GM12878 (cell line): ENCODE results near the gene ADD1. TPM values are rescaled to one million over a fixed set of nuclear protein-coding genes. Genes with fewer than 3 reads are reported as not detected.
A peak's percentile ranks its signal among the peaks of the same experiment; 100 is the strongest.

Source experiments
- ATAC-seq: fragments of 200-7000 bp; cut with Tn5 transposase; 3 replicates; pipeline ENCODE4 v1.9.1; 2020; ENCODE audit warnings: mild to moderate bottlenecking, moderate library complexity
- BruUV-seq: library from RNA; stranded (reverse); fragments of 400-500 nt; replicated peaks from 2 replicates; lab custom pipeline; 2021; lab: Mats Ljungman, UMichigan
- CTCF ChIA-PET: fragments of 300-600 bp; sonication (Branson Sonifier 250); formaldehyde crosslinking; extraction: SDS; loops from one replicate; lab custom pipeline; 2021; ENCODE audit warnings: inconsistent platforms; lab: Yijun Ruan, JAX
- POLR2A ChIA-PET: fragments of 350-600 bp; formaldehyde crosslinking; extraction: SDS; loops from one replicate; lab custom pipeline; 2021; ENCODE audit warnings: inconsistent platforms; lab: Charles Lee
- RAD21 ChIA-PET: fragments of 300-600 bp; sonication (Branson Sonifier 250); formaldehyde crosslinking; loops from one replicate; lab custom pipeline; 2023; ENCODE audit warnings: antibody characterized with exemption; ENCODE audit not compliant: unreplicated experiment; lab: Charles Lee
- SMC1A ChIA-PET: fragments of 300-600 bp; sonication (Branson Sonifier 250); formaldehyde crosslinking; loops from one replicate; lab custom pipeline; 2023; ENCODE audit not compliant: unreplicated experiment, uncharacterized antibody; lab: Charles Lee
- DNase-seq: peaks from one replicate; pipeline ENCODE4 v3.0.0-alpha.2; 2011; ENCODE audit warnings: low read depth, low spot score
- FAIRE-seq: peaks from 3 replicates; lab custom pipeline; 2011; peaks lifted over from hg19 to GRCh38; lab: Jason Lieb, UNC
- H2AFZ ChIP-seq: 2 replicates; pipeline ENCODE4 v1.6.0; 2011; ENCODE audit warnings: low read depth, low read length, control low read depth; ENCODE audit not compliant: control insufficient read depth
- H3K27ac ChIP-seq: 2 replicates; pipeline ENCODE4 v1.5.1; 2011; ENCODE audit warnings: control low read depth; ENCODE audit not compliant: control insufficient read depth, insufficient read depth
- H3K27me3 ChIP-seq, 2 experiments: replicated peaks in 1 of 2; 2 replicates each; pipeline versions ENCODE4 v1.6.0 to v1.6.1; 2011; ENCODE audit warnings: low read length in 1 of 2; ENCODE audit not compliant: control insufficient read depth in 2 of 2, insufficient read depth in 2 of 2
- H3K36me3 ChIP-seq, 2 experiments: 2 replicates each; pipeline ENCODE4 v1.5.1; 2011; ENCODE audit warnings: low read length in 1 of 2; ENCODE audit not compliant: control insufficient read depth in 2 of 2, insufficient read depth in 2 of 2
- H3K4me1 ChIP-seq: 2 replicates; pipeline ENCODE4 v1.6.1; 2011; ENCODE audit warnings: mild to moderate bottlenecking, low read length, moderate library complexity, mixed read lengths; ENCODE audit not compliant: control insufficient read depth, insufficient read depth
- H3K4me2 ChIP-seq: 2 replicates; pipeline ENCODE4 v1.6.0; 2011; ENCODE audit warnings: control low read depth; ENCODE audit not compliant: control insufficient read depth, insufficient read depth
- H3K4me3 ChIP-seq: fragments of 200-600 bp; sonication (generic); 2 replicates; pipeline ENCODE4 v1.5.1; 2016
- H3K79me2 ChIP-seq: 2 replicates; pipeline ENCODE4 v1.6.0; 2011; ENCODE audit warnings: low read length; ENCODE audit not compliant: control insufficient read depth, insufficient read depth
- H3K9ac ChIP-seq: 2 replicates; pipeline ENCODE4 v1.8.0; 2011; ENCODE audit warnings: low read length, control low read depth, mixed read lengths; ENCODE audit not compliant: control insufficient read depth, insufficient read depth
- H3K9me3 ChIP-seq: replicated peaks from 3 replicates; pipeline ENCODE4 v1.5.1; 2011; ENCODE audit warnings: mild to moderate bottlenecking, low read length; ENCODE audit not compliant: control insufficient read depth, insufficient read depth
- H4K20me1 ChIP-seq: 2 replicates; pipeline ENCODE4 v1.6.0; 2011; ENCODE audit not compliant: control insufficient read depth, insufficient read depth
- CBX5 ChIP-seq: sonication (generic); IDR thresholded peaks from 2 replicates; pipeline ENCODE4 v1.6.1; 2016; ENCODE audit warnings: low read depth, moderate library complexity, mild to moderate bottlenecking, inconsistent platforms
- CREM ChIP-seq: IDR thresholded peaks from 2 replicates; pipeline ENCODE4 v1.6.1; 2014; ENCODE audit warnings: antibody characterized with exemption, low read depth
- EZH2 ChIP-seq: IDR thresholded peaks from 2 replicates; pipeline ENCODE4 v1.6.1; 2012; ENCODE audit warnings: low read depth, mild to moderate bottlenecking, control low read depth, inconsistent platforms, low read length, borderline replicate concordance; ENCODE audit not compliant: control insufficient read depth
- JUND ChIP-seq: IDR thresholded peaks from 2 replicates; pipeline ENCODE4 v1.6.1; 2012; ENCODE audit warnings: low read depth, mild to moderate bottlenecking, low read length, improper control_type of control experiment, moderate library complexity
- MEF2B ChIP-seq: fragments of 450-650 bp; IDR thresholded peaks from 2 replicates; pipeline ENCODE4 v1.6.1; 2018; ENCODE audit warnings: mild to moderate bottlenecking, moderate library complexity; ENCODE audit not compliant: partially characterized antibody, poor library complexity, severe bottlenecking
- MLLT1 ChIP-seq: fragments of 450-650 bp; IDR thresholded peaks from 2 replicates; pipeline ENCODE4 v1.6.1; 2016; ENCODE audit warnings: mild to moderate bottlenecking
- NFXL1 ChIP-seq: fragments of 450-650 bp; IDR thresholded peaks from 2 replicates; pipeline ENCODE4 v1.6.1; 2017; ENCODE audit warnings: antibody characterized with exemption, mild to moderate bottlenecking, borderline replicate concordance
- NR2F1 ChIP-seq: fragments of 450-650 bp; conservative IDR thresholded peaks from 2 replicates; pipeline ENCODE4 v1.6.1; 2017; ENCODE audit warnings: mild to moderate bottlenecking
- POU2F2 ChIP-seq: IDR thresholded peaks from 3 replicates; pipeline ENCODE4 v1.6.1; 2011; ENCODE audit warnings: low read depth, mild to moderate bottlenecking, low read length, borderline replicate concordance
- RAD21 ChIP-seq: IDR thresholded peaks from 2 replicates; pipeline ENCODE4 v1.6.1; 2011; ENCODE audit warnings: mild to moderate bottlenecking, low read depth, low read length, moderate library complexity; ENCODE audit not compliant: insufficient read depth
- SMAD5 ChIP-seq: IDR thresholded peaks from 2 replicates; pipeline ENCODE4 v1.6.1; 2016; ENCODE audit warnings: antibody characterized with exemption, low read depth
- SMC3 ChIP-seq: IDR thresholded peaks from 2 replicates; pipeline ENCODE4 v1.6.1; 2011; ENCODE audit warnings: low read length, improper control_type of control experiment, borderline replicate concordance
- SP1 ChIP-seq: IDR thresholded peaks from one replicate; pipeline ENCODE4 v1.6.1; 2011; ENCODE audit warnings: low read depth, low read length
- SPI1 ChIP-seq: IDR thresholded peaks from 2 replicates; pipeline ENCODE4 v1.6.1; 2011; ENCODE audit warnings: low read depth, mild to moderate bottlenecking, low read length, moderate library complexity, borderline replicate concordance; ENCODE audit not compliant: insufficient read depth
- ZSCAN29 ChIP-seq: fragments of 450-650 bp; IDR thresholded peaks from 2 replicates; pipeline ENCODE4 v1.6.1; 2017; ENCODE audit warnings: mild to moderate bottlenecking, moderate library complexity
- WGBS: methylation state at CpG from one replicate; pipeline ENCODE4 v1.1.6; 2016; ENCODE audit warnings: low lambda C conversion rate; ENCODE audit not compliant: insufficient replicate concordance, insufficient coverage; ENCODE audit errors: missing lambda C conversion rate; 5-methylcytosine and 5-hydroxymethylcytosine counted together
- in situ Hi-C: fragments of 300-500 bp; cut with MboI; formaldehyde crosslinking; loops from 9 replicates; pipeline ENCODE4 v1.14.3; 2018; ENCODE audit warnings: mixed read lengths
- intact Hi-C: fragments of 100-400 bp; cut with micrococcal nuclease; formaldehyde crosslinking; loops from one replicate; pipeline ENCODE4 v1.14.2; 2022; ENCODE audit not compliant: unreplicated experiment
- polyA plus RNA-seq, 11 experiments: library from polyadenylated mRNA; depleted of rRNA in 4 of 11; unstranded in 6 of 11; stranded (reverse) in 5 of 11; fragments of >200 nt; fragmentation: Nextera tagmentation in 4 of 11; fragmentation: Illumina TruSeq in 1 of 11; extraction: Ambion mirVana in 4 of 11; extraction: Trizol in 1 of 11; gene quantifications; 1 replicate in 1 of 11; 2 replicates in 10 of 11; pipeline versions ENCODE4 v1.2.1 to v1.2.3, GENCODE V29; 2011 to 2016; ENCODE audit warnings: inconsistent platforms in 2 of 11, missing spikeins in 2 of 11, low read depth in 1 of 11
- total RNA-seq, 4 experiments: library from RNA; depleted of rRNA in 3 of 4; stranded (reverse); fragments of >200 nt in 3 of 4; fragmentation: Illumina TruSeq in 1 of 4; extraction: Trizol in 1 of 4; gene quantifications; 2 replicates each; pipeline versions ENCODE4 v1.2.1 to v1.2.3, GENCODE V29; 2013 to 2021
- TF ChIP-seq, protein P1 (sequence below), 3 experiments: IDR thresholded peaks in 2 of 3; conservative IDR thresholded peaks in 1 of 3; 2 replicates each; pipeline ENCODE4 v1.5.1; 2011; ENCODE audit warnings: low read depth in 3 of 3, low read length in 3 of 3, mild to moderate bottlenecking in 3 of 3, control low read depth in 2 of 3, moderate library complexity in 2 of 3, inconsistent platforms in 1 of 3, mixed read lengths in 1 of 3; ENCODE audit not compliant: control insufficient read depth in 2 of 3, insufficient read depth in 1 of 3; ENCODE audit errors: extremely low read depth in 1 of 3

The ADD1 gene
- total and polyA plus RNA-seq, 10 of the 15 experiments (the other 5 are each of a cell fraction or from before 2014, with no cell fraction given) = 21.6 to 182 (median 105) TPM

- TF ChIP-seq EZH2 = no peak
- no peak for TF ChIP-seq JUND
- no peak for TF ChIP-seq POU2F2
- TF ChIP-seq CBX5 = no peak
- no peak for TF ChIP-seq SP1
Measured at GRCh38 chr4:2947926-2948325, 104.3 kb downstream of the ADD1 start (continued).

GRCh38 chr4:2948895-2949781, 105.5 kb downstream of the ADD1 start:
- Histone ChIP-seq H3K9me3 (no peaks in the 10 kb centered on the region), H3K9ac (no peak overlapping the region), H3K36me3 (peaks cover 51 to 63% of the 10 kb centered on the region in 2 experiments), H3K79me2 (peaks cover 9% of the 10 kb centered on the region), H4K20me1 (no peaks in the 10 kb centered on the region; the same call in 1 of the 2 replicates), H3K27me3 (no peaks in the 10 kb centered on the region), H3K4me1 (peaks cover 6% of the 10 kb centered on the region; the same call in 1 of the 2 replicates), H3K4me3 (no peak overlapping the region), H3K4me2 (no peak overlapping the region), H2AFZ (no peak overlapping the region), H3K27ac (no peak overlapping the region)
- WGBS = 89% methylated on average over 14 of the region's 14 CpGs
- no TSS peak for BruUV-seq
- DNase-seq = no peak
- TF ChIP-seq NFXL1 = no peak
- TF ChIP-seq, protein P1, sequence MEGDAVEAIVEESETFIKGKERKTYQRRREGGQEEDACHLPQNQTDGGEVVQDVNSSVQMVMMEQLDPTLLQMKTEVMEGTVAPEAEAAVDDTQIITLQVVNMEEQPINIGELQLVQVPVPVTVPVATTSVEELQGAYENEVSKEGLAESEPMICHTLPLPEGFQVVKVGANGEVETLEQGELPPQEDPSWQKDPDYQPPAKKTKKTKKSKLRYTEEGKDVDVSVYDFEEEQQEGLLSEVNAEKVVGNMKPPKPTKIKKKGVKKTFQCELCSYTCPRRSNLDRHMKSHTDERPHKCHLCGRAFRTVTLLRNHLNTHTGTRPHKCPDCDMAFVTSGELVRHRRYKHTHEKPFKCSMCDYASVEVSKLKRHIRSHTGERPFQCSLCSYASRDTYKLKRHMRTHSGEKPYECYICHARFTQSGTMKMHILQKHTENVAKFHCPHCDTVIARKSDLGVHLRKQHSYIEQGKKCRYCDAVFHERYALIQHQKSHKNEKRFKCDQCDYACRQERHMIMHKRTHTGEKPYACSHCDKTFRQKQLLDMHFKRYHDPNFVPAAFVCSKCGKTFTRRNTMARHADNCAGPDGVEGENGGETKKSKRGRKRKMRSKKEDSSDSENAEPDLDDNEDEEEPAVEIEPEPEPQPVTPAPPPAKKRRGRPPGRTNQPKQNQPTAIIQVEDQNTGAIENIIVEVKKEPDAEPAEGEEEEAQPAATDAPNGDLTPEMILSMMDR (IDR thresholded peaks at IDR 0.05 in 2 of 3, conservative IDR thresholded peaks at IDR 0.05 in 1 of 3; ENCODE audit: control insufficient read depth in 2 of 3, extremely low read depth in 1 of 3, insufficient read depth in 1 of 3, low read depth in 3 of 3, low read length in 3 of 3) = peak; percentile 37 to 45 (median 39); a peak in 3 of 6 replicates
- no peak for TF ChIP-seq SMAD5
- no peak for TF ChIP-seq SPI1
- TF ChIP-seq MEF2B = no peak
- TF ChIP-seq SMC3 = peak; percentile 20; the same call in 1 of the 2 replicates
- TF ChIP-seq NR2F1 = no peak
- 0 out of 2 replicates have a peak, but pooled peaks have one; percentile 9 for TF ChIP-seq RAD21
- TF ChIP-seq MLLT1 = no peak
- no peak for TF ChIP-seq ZSCAN29
- no peak for TF ChIP-seq CREM
- RAD21 ChIA-PET = interaction anchor here (0.6 to 1.4 kb wide), 4 partner anchors 13 to 89 kb away, joined by 3 to 4 read pairs (median 3); no protein-coding TSS in a partner anchor
- in situ Hi-C loops = loop anchor here (25.0 kb wide), 1 partner anchor 187 kb away; the partner anchor contains the start of gene TNIP2
- intact Hi-C loops = no loop called here
- CTCF ChIA-PET = interaction anchor here (0.8 to 2.2 kb wide), 10 partner anchors 9 to 280 kb away, joined by 3 to 10 read pairs (median 4); partner anchors contain the start of gene NOP14
- POLR2A ChIA-PET = interaction anchor here (0.5 to 1.1 kb wide), 2 partner anchors 13 to 267 kb away, joined by 3 read pairs; no protein-coding TSS in a partner anchor
- peak; percentile 27 for FAIRE-seq
- SMC1A ChIA-PET = interaction anchor here (0.5 to 9.4 kb wide), 3 partner anchors 12 to 69 kb away, joined by 3 to 65 read pairs (median 4); no protein-coding TSS in a partner anchor
- ATAC-seq = peak; percentile 78
